IPS DF 4.7 (cell line): ENCODE measurements around the gene PRDM12.
"Not testable (repeated sequence)": the region's sequence is repeated elsewhere in the genome, so short reads cannot be mapped to it uniquely, and the experiment has no call there.

ENCODE experiments used
- DNase-seq: peaks from one replicate; pipeline ENCODE4 v3.0.0-alpha.2; 2013; ENCODE audit warnings: low spot score; ENCODE audit errors: extremely low read depth

The PRDM12 gene

DNA sequence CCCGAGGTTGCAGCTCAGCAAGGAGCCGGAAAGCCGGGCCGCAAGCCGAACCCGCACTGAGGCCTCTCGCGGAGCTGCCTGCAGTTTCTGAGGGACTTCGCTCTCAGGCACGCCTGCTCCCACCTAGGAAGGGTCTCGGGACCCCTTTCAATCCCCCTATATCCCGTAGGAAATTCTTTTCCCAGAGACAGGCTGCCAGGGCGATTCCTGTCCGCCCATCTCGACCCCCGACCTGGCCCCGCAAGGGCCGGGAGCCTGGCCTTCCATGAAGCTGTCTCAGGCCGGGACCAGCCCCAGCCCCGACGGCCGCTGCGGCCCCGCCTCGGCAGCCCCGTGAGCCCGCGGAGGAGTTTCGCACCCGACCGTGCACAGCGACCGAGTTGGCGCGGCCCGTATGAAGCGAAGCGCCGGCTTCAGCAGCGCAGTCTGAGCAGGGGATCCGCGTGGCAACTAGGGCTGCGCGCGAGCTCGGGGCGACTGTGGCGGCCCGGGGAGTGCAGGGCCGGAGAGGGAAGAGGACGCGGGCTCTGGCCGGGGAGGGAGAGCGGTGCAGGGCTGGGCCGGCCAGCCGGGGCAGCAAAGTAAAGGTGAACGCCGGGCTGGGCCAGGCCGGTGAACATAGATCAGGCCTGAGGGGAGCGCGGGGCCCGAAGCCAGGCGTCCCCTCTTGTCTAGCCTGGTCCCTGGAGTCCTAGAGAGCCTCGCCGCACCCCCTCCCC is 977 bp upstream of the PRDM12 start:
- DNase-seq: no peak

DNA sequence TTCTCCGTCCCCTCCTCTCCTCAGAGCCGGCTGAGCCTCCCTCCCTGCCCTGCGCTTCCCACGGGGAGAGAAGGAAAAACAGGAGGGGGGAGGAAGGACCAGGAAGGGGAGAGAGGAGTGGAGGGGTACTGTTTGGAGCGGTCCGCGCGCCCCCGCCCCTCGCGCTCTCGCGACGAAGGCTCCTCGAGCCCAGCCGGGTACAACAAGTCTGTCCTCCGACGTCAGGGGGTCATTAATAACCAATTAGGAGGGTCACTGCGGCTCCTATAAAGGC is 480 bp upstream of the PRDM12 start:
- no peak for DNase-seq

DNA sequence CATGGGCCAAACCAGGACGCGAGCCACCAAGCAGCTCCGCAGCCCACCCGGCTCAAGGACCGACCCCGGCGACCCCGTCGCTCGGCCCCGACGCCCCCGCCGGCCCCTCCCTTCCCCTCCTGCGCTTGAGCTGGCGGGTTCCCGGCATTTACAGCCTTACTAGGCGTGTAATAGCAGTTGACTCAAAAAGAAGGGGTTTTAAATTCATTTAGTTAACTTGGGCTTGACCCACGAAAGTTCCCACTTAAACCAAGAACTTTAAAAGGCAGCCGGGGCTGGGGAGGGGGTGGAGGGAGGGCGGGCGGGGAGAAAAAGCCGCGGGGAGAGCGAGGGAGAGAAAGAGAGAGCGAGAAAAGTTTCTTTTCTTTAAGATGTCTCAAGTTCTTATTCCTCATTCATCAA is 636 bp downstream of the PRDM12 start:
- DNase-seq: no peak

DNA sequence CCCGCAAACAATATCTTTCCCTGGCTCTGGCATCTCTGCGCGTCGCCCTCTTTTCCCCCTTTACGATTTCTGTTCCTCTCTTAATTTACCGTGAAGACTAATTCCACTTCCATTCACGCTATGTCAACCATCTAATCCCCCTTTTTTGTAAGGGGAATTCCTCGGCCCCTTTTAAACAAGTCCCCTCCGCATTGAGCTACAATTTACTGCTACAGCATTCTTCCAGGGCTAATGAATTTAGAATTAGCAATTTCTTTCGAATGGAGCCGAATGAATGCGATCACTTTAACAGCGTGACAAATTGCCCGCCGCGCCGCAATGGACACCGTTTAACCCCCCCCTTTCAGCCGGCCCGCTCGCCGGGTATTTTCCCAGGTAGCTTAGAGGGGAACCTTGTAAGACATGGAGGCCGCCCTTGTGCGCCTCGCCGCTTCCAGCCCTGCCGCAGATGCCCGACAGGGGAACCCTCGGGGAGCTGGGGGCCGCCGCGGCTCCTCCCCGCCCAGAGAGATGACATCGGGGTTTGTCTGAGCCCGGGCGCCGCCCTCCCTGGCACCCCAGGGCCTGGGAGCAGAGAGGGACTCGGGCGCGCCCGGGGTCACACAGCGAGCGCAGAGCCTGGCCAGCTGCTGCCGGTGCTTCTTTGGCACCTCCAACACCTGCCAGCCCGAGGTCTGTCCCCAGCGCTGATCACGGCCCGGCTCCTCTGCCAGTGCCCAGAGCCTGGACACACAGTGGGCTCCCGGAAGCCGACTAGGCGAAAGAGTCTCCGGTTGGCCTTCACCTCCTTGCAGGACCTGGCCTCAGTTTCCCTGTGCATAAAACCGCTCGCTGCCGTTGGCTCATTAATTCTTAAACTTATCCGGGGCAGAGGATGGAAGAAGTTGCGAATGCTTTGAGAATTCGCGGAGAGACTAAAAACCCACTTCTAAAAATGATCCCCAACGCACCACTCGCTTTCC is 1.3 kb downstream of the PRDM12 start:
- no peak for DNase-seq

DNA sequence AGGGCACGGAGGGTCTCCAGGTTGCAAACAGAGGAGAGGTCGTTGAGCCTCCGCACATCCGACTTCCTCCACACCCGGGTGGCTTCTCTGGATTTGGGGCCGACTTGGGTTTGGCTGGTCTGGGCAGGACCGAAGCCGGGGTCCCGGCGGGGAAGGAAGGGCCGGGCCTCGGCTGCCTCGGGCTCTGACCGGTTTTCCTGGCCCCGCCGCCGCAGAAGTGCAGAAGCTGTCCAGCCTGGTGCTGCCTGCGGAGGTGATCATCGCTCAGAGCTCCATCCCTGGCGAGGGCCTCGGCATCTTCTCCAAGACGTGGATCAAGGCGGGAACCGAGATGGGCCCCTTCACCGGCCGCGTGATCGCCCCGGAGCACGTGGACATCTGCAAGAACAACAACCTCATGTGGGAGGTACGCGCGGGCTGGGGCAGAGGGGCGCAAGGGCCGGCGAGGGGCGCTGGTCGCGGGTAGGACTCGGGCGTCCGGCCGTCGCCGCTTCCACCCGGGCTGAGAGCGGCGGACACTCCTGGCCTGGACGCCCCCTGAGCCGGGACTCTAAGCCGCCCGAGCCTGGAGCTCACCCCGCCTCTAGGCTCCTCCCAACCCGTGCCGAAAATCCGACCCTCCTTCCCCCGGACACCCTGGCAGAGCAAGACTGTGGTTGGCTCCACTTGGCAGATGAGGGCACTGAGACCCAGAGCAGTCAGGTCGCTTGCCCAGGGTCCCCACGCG is 2.2 kb downstream of the PRDM12 start:
- no peak for DNase-seq

DNA sequence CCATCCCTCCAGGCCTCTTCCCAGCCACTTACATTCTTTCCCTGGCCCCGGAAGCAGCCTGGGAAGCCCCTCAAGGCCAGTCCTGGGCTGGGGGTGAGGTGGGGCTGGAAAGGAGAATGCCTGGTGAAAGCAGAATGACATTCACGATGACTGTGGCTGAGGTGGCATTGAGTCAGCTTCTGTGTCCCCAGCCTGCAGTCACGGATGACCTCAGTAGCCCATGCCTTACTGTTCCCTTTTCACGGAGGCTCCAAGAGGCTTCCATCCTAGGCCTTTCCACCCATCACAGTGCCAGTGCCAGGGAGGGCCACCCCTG is 2.7 kb downstream of the PRDM12 start:
- DNase-seq: no peak

DNA sequence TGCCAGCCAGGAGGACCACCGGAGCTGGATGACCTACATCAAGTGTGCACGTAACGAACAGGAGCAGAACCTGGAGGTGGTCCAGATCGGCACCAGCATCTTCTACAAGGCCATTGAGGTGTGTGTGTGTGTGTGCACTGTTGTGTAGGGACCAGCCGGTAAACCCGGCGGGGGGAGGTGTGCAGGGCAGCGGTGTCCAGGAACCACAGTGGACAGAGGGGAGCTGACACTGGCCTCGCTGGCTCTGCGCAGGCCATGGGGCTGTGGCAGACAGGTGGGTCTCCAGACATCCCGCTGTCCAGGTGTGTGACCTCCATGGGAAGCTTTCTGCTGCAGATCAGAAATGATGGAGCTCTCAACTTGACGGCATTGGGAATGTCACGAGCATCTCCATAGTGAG is 3.8 kb downstream of the PRDM12 start:
- DNase-seq: no peak

DNA sequence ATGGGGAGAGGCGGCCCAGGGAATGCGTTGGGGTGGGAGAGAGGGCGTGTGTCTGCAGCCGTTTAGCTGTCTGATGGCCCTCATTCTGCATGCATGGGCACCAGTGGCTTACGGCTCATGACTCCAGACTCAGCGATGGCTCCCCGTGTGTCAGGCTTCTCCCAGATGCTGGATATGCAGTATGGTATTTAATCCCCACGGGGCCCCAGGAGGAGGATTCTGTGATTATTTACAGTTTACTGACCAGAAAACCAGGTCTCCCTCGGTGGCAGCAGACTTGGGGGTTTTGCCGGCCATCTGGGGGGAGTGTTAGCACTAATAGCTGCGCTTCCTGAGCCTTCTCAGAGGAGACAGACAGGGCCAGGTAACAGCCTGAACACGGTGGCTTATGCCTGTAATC is 4.3 kb downstream of the PRDM12 start:
- DNase-seq: no peak

DNA sequence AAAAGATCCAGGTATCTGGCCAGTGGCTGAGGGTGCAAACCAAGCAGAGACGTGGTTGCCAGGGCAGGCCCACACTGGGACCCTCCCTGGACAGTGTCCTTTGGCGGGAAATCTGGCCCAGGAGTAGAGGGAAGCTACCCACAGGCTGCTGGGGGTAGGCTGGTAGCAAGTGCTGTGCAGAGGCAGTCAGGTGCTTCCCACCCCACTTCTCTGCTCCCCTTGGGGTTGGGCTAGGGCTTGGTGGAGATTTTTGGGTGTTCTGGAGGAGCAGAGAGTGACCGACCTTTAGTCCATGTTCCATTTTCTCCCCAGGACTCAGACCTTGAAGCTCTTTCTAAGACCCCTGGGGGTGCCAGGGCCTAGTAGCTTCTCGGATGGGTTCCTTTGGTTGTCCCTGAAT is 5.6 kb downstream of the PRDM12 start:
- no peak for DNase-seq

DNA sequence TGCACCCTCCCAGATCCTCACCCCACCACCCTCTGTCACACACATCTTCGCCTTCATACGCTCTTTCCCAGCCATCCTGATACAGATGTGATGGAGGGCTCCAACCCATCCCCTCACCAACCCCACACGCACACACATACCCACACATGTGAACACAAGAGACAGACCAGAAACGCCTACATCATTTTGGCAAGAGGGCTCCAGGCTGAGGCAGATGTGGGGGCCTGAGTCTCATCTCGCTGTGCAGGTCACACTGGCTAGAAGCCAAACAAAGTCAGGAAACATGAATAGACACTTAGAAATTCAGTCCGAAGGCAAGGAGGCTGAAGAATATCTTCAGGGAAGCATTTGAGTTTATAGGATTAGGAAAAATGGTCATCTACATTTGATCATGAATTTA is 6.2 kb downstream of the PRDM12 start:
- no peak for DNase-seq

DNA sequence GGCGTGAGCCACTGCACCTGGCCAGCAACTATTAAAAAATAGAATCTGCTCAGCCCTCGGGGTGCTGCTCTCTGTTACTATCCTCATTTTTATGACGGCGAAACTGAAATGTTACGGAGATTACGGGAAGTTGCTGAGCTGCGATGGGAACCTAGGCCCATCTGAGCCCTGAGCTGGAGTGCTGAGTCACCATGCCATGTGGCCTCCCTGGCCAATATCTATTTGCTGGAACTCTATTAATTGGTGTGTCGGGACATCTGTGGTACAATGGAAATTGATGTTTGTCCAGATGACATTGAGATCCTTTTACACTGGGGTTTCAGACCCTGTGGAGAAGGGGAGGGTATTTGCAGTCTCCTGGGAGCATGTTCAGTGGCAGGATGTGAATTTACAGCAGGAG is 8.1 kb downstream of the PRDM12 start:
- no peak for DNase-seq

DNA sequence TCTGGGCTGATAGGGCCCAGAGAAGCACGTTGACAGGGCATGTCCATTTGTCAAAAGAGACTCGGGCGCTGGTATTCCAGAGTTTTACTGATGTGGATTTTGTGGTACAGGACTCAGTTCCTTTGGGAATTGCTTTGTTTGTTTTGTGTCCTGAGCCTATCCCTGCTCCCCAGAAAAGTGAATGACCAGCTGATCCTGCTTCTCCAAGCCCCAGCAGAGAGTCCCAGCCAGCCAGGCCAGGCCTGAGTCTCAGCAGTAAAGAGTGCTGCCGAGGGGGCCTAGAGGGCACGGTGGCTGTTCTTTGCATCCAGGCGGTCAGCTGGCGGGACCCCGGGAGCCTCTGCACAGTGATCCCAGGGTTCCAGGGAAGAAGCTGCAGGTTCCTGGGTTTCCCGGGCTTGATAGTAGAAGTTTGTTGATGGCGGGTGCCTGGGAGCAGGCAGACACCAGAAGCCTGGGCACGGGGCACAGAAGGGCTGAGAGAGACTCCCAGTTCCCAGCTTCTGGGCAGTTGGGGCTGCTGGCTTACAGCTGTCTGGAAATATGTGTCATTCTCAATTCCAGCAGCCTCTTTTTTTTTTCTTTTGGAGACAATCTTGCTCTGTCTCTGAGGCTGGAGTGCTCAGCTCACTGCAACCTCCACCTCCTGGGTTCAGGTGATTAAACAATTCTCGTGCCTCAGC is 8.7 kb downstream of the PRDM12 start:
- no peak for DNase-seq

DNA sequence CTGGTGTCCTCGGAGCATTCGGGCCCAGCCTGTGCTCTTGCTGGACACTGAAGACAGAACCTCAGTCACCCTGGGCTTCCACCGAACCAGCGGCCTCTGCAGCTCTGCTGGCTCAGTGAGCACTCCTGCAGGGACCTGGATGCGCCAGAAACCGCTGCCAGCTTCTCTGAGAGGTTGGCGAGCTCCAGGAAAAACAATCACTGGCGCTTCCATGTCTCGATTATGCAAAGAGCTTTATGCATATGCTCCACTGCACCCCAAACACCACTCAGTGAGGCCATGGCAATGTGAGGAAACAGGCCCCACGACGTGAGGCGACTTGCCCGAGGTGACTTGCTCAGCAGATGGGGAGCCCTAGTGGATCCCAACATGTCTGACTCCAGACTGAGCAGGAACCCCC is 11.0 kb downstream of the PRDM12 start:
- no peak for DNase-seq

DNA sequence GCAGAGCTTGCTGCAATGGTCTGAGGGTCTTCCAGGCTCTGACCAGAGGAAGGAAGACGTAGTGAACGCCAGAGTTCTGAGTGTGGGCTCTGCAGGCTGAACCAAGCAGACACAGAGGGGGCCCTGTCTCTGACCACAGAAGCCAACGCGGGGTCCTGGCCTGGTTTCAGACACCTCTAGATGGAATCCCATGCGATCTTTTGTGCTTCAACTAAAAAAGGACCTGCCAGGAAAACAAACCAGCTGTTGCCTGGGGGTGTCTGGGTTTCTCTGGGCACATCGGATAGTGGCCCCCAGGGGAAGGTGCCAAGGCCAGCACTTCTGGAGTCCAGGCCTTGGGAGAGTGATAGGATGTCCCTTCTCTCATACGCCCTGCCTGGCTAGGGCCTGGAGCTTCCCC is 12.9 kb downstream of the PRDM12 start:
- DNase-seq: no peak

DNA sequence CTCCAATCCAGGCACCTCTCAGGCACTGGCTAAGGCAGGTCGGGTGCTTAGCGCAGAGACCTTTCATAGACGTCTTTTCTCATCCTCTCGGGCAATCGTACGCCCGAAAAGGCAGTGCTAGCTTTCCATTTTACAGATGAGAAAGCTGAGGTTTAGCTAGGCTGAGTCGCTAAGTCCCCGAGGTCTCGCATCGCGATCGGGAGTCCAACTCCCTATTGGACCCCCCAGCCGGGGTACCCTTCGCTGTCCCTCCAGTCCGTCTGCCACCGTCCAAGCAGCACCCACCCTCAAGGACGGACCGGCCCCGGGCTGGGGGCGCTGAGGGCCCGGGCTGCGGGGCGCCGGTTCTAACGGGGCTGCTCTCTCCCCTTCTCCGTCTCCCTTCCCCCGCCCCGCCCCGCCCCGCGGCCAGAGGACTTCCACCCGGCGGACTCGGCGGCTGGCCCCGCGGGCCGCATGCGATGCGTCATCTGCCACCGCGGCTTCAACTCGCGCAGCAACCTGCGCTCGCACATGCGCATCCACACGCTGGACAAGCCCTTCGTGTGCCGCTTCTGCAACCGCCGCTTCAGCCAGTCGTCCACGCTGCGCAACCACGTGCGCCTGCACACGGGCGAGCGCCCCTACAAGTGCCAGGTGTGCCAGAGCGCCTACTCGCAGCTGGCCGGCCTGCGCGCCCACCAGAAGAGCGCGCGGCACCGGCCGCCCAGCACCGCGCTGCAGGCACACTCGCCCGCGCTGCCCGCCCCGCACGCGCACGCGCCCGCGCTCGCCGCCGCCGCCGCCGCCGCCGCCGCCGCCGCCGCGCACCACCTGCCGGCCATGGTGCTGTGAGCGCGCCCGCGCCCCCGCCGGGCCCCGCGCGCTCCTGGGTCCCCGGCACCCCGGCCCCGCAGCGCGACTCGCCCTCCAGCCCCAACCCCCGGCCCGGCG is 16.7 kb downstream of the PRDM12 start:
- no peak for DNase-seq

DNA sequence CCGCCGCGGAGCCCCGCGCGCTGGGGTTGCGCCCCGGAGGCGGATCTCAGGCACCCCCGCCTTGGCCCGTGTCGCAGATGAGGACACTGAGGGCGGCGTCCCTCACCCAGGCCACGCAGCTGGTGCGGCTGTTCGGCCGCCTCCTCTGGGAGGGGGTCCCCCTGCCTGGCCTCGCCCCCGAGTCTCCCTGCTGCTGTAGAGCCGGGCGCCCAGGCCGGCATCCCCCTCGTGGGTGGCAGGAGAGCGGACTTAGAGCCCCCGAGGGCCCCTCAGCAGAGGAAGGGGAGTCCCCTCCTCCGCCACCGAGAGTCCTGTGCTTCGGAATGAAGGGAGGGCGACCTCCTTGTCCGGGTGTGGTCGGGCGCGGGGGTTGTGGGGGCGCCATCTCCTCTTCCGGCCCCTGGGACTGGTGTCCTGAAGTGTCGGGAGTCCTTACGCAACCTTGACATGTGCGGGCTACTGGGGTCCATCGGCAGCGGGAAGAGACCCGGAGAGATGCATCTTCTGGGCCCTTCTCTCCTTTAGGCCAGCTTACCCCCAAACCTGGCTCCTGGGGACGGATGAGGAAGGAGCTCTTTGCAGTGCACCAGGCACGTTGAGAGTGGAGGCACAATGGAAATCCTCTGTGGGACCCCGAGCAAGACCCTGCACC is 17.5 kb downstream of the PRDM12 start:
- DNase-seq: no peak

DNA sequence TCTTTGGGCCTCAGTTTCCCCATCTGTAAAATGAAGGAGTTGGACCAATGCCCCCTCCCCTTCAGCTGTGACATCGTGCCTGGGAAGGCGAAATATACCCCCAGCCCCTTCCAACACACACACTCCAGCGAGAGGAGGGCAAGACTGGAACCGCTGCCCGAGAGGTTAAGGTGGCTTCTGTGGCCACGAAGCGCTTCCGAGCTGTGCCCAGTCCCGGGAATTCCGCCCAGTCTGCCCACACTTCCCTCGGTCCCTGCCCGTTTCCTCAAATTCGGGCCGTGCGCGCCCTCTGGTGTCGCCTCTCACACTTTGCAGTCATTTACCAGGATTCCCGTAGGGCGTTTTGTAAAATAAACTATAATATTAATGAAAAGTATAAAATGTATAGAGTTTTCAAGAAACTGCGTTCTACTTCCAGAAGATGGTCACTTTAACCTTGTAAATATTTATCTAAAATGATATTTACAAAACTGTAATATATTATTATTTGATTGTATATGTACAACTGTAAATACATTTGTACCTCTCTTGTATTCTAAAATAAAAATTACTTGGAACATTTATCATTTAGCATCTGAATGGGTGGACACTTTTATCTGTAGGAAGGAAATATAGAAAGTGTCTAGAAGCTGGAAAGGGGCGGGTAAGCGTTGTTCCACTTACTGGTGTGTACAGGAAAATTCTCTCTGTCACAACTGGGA is 18.2 kb downstream of the PRDM12 start:
- no peak for DNase-seq

DNA sequence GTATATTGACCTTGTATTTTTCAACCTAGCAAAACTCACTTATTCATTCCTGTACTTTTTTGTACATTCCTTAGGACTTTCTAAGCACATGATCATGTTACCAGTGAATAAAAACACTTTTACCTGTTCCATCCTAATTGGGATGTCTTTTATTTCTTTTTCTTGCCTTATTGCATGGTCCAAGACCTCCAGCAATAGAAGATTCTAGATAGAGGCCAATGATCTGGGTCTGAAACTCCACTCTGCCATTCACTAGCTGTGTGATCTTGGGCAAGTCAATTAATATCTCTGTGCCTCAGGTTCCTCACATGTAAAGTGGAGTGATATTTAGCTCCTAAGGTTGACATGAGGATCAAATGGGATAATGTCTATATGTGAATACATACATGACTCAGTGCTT is 20.7 kb downstream of the PRDM12 start:
- DNase-seq: no peak

DNA sequence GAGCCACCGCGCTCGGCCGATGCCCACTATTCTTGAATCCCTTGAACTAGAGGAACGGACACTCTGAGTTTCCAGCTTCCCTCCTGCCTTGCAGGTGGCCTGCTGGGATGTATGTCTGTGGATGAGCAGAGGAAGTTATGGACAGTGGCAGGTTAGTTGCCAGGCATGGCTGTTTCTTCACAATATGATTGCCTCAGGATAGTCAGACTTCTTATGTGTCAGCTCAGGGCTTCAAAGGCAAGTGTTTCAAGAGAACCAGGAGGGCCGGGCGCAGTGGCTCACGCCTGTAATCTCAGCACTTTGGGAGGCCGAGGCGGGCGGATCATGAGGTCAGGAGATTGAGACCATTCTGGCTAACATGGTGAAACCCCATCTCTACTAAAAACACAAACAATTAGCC is 21.6 kb downstream of the PRDM12 start:
- DNase-seq: not testable (repeated sequence)

DNA sequence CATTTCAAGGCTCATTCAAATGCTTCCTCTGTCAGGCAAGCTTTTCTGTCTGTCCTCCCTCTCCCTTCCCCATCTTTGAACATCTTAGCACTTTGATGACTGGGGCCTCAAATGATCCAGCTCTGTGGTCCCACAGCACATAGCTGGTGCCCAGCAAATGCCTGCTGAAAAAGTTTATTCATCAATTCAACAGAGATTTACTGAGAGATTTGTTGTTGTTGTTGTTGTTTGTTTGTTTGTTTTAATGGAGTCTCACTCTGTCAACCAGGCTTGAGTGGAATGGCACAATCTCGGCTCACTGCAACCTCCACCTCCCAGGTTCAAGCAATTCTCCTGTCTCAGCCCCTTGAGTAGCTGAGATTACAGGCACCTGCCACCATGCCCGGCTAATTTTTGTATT is 23.2 kb downstream of the PRDM12 start:
- DNase-seq: no peak
